ENCODE results near the gene ZNF74.
"Not testable (repeated sequence)": the region's sequence is repeated elsewhere in the genome, so short reads cannot be mapped to it uniquely, and the experiment has no call there.

ZNF74 gene

DNA sequence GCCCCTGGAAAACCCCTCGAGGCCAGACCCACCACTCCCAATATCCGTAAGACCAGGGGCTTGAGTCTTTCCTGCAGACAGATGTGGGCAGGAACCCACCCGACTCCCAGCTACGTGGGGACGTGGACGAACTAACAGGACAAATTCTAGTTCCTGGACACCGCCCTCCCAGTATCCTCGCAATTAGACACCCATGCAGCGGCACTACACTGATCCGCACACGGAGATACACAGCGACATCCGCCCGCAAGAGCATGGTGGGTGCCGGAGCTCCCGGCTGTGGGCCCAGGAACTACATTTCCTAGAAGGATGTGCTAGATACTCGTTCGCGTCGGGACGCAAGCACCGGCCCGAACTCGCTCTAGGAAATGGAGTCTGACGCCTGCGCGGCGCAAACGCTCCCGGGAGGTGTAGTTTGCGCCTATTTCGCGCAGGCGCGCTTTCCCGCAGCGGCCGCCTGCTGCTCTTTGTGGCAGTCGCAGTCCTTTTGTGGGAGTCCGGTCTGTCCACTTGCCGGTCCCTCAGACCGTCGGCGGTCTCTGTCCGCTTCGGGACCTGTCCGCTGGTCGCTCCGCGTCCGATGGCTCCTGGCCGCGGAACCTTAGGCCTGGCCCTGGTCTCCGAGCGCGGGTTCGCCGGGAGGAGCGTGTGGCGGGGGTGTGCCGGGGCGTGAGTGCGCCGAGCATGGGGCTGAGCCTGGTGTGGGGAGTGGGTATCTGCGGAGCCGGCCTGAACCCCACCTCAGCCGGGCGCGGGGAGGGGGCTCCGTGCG is at the start of gene ZNF74:
Gene ZNF74, plus strand, starts transcription at position 447 of the 772 bp plus-strand sequence. CDS start 478 bp downstream, outside the sequence.
- DNase-seq = peak; percentile 84

DNA sequence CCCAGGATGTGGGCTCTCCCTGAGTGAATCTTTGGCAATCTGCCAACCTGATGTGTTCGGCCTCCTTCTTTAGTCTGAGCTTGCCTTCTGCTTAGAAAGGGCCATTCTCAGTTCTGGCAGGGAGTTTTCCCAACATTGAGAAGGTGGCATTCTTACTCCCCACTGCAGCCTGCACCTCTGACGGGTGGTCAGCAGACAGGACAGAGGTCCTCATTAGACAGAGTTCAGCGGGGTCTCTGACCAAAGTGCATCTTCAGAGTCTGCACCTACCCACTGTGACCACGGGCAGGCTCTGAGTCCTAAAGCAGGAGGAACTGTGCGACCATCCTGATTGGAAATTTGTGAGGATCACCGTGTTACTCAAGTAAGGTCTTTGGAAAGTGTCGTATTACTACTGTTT is 47.4 kb upstream of the ZNF74 start:
- not testable (repeated sequence) for DNase-seq

DNA sequence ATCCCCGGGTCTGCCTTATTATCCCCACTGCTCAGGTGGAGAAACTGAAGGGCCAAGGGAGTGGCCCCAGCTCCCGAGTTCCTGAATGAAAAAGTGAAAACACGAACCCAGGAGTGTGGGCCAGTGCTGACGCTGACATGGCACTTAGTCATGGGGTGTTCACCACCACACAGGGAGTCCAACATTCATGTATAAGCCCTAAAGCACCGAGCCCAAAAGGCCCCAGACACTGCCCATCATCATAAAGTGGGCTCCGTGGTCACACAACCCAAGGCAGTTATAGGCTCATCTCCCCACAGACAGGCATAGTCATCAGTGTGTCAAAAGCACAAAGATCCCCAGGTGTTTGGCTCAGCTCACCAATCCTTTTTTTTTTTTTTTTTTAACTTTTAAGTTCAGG is 41.4 kb upstream of the ZNF74 start:
- DNase-seq = not testable (repeated sequence)

DNA sequence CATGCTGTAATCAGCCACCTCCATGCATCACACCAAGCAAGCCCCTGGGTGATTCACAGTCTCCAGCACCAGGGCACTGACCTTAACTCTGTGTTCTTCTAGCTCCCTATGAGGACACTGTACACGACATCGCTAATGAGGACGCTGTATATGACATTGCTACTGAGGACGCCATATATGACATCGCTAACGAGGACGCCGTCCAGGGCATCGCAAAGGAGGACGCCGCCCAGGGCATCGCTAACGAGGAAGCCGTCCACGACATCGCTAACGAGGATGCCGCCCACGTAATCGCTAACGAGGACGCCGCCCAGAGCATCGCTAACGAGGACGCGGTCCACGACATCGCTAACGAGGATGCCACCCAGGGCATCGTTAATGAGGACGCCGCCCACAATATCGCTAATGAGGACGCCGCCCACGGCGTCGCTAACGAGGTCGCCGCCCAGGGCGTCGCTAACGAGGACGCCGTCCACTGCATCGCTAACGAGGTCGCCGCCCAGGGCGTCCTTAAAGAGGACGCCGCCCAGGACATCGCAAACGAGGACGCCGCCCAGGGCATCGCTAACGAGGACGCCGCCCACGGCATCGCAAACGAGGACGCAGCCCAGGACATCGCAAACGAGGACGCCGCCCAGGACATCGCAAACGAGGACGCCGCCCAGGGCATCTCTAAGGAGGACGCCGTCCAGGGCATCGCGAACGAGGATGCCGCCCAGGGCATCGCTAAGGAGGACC is 39.5 kb upstream of the ZNF74 start:
- no peak for DNase-seq

DNA sequence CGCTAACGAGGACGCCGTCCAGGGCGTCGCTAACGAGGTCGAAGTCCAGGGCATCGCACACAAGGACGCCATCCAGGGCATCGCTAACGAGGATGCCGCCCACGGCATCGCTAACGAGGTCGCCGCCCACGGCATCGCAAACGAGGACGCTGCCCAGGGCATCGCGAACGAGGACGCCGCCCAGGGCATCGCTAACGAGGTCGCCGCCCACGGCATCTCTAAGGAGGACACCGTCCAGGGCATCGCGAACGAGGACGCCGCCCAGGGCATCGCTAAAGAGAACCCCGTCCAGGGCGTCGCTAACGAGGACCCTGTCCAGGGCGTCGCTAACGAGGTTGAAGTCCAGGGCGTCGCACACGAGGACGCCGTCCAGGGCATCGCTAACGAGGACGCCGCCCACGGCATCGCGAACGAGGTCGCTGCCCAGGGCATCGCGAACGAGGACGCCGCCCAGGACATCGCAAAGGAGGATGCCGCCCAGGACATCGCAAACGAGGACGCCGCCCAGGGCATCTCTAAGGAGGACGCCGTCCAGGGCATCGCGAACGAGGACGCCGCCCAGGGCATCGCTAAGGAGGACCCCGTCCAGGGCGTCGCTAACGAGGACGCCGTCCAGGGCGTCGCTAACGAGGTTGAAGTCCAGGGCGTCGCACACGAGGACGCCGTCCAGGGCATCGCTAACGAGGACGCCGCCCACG is 37.9 kb upstream of the ZNF74 start:
- not testable (repeated sequence) for DNase-seq

GRCh38 chr22:20356906-20357305 is 37.0 kb upstream of the ZNF74 start:
- DNase-seq = not testable (repeated sequence)

- not testable (repeated sequence) for DNase-seq
These were observed 36.0 kb upstream of the ZNF74 start for GRCh38 chr22:20357967-20358366.

DNA sequence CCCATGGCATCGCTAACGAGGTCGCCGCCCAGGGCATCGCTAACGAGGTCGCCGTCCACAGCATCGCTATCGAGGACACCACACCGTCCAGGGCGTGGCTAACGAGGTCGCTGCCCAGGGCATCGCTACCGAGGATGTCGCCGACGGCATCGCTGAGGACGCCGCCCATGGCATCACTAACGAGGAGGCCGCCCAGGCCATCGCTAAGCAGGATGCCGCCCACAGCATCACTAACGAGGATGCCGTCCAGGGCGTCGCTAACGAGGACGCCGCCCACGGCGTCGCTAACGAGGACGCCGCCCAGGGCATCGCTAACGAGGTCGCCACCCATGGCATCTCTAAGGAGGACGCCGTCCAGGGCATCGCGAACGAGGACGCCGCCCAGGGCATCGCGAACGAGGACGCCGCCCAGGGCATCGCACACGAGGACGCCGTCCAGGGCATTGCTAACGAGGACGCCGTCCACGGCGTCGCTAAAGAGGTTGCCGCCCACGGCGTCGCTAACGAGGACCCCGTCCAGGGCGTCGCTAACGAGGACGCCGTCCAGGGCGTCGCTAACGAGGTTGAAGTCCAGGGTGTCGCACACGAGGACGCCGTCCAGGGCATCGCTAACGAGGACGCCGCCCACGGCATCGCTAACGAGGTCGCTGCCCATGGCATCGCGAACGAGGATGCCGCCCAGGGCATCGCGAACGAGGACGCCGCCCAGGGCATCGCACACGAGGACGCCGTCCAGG is 35.3 kb upstream of the ZNF74 start:
- DNase-seq = not testable (repeated sequence)

- DNase-seq = not testable (repeated sequence)
These were observed 33.7 kb upstream of the ZNF74 start for GRCh38 chr22:20360261-20360660.

- not testable (repeated sequence) for DNase-seq
These were observed 32.8 kb upstream of the ZNF74 start for GRCh38 chr22:20360866-20361751.

DNA sequence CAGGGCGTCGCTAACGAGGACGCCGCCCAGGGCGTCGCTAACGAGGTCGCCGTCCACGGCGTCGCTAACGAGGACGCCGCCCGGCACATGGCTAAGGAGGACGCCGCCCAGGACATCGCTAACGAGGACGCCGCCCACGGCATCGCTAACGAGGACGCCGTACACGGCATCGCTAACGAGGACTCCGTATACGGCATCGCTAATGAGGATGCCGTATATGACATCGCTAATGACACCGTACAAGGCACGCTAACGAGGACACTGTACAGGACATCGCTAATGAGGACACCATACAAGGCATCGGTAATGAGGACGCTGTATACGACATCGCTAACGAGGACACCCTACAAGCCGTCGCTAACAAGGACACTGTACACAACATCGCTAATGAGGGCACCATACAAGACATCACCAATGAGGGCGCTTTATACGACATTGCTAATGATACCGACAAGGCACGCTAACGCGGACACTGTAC is 32.2 kb upstream of the ZNF74 start:
- not testable (repeated sequence) for DNase-seq

DNA sequence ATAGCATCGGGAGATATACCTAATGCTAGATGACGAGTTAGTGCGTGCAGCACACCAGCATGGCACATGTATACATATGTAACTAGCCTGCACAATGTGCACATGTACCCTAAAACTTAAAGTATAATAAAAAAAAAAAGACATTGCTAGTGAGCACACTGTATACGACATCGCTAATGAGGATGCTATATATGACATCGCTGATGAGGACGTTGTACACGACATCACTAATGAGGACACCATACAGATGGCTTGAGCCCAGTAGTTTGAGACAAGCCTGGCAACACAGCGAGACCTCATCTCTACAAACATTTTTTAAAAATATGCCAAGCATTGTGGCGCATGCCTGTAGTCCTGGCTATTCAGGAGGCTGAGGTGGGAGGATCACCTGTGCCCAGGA is 31.5 kb upstream of the ZNF74 start:
- not testable (repeated sequence) for DNase-seq

DNA sequence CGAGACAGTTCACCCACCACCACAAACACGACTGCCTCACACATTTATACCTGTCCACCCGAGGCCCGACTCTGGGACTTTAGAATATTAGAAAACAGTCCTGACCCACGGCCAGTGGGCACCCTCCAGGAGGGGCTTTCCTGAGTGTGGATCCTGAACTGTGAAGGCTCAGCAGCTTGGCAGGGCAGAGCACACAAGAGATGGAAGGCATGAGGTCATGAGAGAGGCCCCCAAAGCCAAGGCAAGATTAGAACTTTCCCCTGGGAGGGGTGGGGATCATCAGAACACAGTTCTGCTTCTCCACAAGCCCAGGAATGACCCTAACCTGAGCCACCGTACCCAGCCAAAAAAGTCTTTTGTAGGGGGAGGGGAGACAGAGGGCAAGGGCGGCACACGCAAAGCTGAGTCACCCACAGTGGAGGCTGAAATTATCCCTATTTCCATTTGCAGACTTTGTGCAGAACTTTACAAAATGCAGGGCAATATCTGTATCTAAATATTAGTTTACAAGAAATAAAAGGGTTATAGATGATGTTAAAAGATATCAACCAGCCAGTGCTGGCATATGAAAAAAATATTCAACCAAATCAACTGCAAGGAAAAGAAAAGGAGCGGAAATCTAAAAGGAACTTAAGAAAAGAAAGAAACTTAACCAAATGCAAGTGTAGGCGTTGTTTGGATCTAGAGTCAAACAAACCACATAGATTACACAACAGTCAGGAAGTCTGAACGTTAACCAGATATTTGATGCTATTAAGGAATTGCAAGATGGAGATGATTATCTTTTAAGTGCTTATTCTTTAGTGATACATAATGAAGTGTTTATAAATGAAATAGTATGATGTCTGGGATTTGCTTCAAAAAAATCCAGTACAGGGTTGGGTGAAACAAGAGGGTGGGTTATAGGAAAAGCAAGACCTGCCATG is 29.4 kb upstream of the ZNF74 start:
- not testable (repeated sequence) for DNase-seq

DNA sequence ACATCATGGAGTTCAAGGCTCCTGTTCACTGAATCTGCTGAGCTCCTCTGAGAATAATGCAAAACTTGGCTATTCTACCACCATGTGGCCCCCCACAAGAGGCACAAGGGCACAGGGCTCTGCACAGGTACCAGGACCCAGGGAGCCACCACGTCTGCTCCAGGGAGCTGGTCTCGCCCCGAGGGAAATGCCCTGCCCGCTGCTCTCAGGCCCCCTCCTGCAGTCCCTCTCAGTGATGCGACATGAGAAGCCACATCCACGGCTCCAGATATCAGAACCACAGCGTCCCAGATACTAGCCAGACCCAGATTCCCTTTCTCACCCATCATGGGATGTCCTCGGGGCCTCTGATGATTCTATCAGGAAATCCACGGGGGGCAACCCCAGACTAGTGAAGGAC is 27.1 kb upstream of the ZNF74 start:
- not testable (repeated sequence) for DNase-seq

GRCh38 chr22:20368875-20369274 is 25.1 kb upstream of the ZNF74 start:
- DNase-seq = not testable (repeated sequence)

GRCh38 chr22:20371687-20372086 is 22.3 kb upstream of the ZNF74 start:
- not testable (repeated sequence) for DNase-seq

- not testable (repeated sequence) for DNase-seq
These were observed 21.5 kb upstream of the ZNF74 start for GRCh38 chr22:20372406-20372854.

DNA sequence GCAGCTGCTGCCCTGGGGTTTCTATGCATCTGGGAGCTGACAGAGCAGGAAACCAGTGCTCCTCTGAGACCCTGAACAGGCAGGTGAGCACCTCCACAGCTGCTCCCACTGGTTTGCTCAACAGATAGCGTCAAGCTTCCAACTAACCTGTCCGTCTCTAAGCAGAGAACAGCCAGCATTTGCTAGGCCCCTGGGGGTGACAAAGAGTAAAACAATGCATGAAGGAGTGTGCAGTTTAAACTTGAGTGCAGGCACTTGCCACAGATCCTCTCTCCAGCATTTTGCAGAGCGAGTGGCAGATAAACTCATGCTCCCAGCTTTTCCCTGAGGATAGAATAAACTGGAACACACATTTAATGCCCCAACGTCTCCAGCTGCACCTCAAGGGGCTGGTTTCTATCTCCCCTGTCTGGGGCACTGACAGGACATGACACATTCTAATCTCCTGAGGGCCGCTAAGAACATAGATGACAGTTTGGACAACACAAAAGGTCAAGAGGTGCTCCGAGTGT is 20.7 kb upstream of the ZNF74 start:
- DNase-seq = not testable (repeated sequence)

DNA sequence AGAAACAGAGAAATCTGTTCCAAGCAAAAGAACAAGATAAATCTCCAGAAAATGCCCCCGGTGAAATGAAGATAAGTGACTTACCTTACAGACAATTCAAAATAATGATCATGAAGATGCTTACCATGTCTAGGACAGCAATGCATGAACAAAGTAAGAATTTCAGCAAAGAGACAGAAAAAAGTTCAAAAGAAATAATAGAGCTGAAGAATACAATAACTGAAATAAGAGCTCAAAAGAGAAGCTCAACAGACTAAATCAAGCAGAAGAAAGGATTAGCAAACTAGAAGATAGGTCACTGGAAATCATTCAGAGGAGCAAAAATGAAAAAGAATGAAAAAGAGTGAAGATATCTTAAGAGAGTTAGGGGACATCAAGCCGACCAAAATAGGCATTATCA is 19.8 kb upstream of the ZNF74 start:
- DNase-seq = not testable (repeated sequence)

DNA sequence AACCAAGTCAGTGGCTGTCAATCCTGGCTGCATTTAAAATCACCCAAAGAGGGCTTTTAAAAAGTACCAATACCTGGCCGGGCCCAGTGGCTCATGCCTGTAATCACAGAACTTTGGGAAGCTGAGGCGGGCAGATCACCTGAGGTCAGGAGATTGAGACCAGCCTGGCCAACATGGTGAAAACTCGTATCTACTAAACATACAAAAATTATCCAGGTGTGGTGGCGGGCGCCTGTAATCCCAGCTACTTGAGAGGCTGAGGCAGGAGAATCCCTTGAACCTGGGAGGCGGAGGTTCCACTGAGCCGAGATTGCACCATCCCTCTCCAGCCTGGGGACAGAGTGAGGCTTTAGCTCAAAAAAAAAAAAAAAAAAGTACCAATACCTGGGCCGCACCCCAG is 17.7 kb upstream of the ZNF74 start:
- not testable (repeated sequence) for DNase-seq

All from activated naive CD4-positive, alpha-beta T cell treated with Interleukin-2 at 50 U/mL for 16 hours (primary cell).